T-helper 22 cell (primary cell): ENCODE measurements around the gene GABRE.

Source experiments
- DNase-seq: peaks from one replicate; pipeline ENCODE4 v3.0.0-alpha.2; 2020; ENCODE audit warnings: low read depth

GABRE gene

GRCh38 chrX:151974336-151975227 is at the start of gene GABRE:
GABRE (minus strand) TSS chrX:151974676; CDS start chrX:151974625, 51 bp downstream.
- DNase-seq, result no peak

GRCh38 chrX:152020888-152021287 is 46.4 kb upstream of the GABRE start:
- DNase-seq, result no peak

- DNase-seq, result no peak
Measured at GRCh38 chrX:151999813-152000212, 25.3 kb upstream of the GABRE start.

- no peak for DNase-seq
Measured at GRCh38 chrX:151997539-151997938, 23.1 kb upstream of the GABRE start.

GRCh38 chrX:151996347-151996746 is 21.9 kb upstream of the GABRE start:
- no peak for DNase-seq

- no peak for DNase-seq
Measured at GRCh38 chrX:151994476-151994875, 20.0 kb upstream of the GABRE start.

- no peak for DNase-seq
Measured at GRCh38 chrX:151988706-151989299, 14.3 kb upstream of the GABRE start.

GRCh38 chrX:151987108-151987507 is 12.6 kb upstream of the GABRE start:
- no peak for DNase-seq

GRCh38 chrX:151985955-151986354 is 11.5 kb upstream of the GABRE start:
- no peak for DNase-seq

- DNase-seq, result no peak
Measured at GRCh38 chrX:151985531-151985930, 11.1 kb upstream of the GABRE start.

GRCh38 chrX:151984902-151985301 is 10.4 kb upstream of the GABRE start:
- DNase-seq, result no peak

- DNase-seq, result no peak
Measured at GRCh38 chrX:151984328-151984727, 9.9 kb upstream of the GABRE start.

GRCh38 chrX:151983186-151983585 is 8.7 kb upstream of the GABRE start:
- no peak for DNase-seq

GRCh38 chrX:151982222-151982621 is 7.7 kb upstream of the GABRE start:
- no peak for DNase-seq

GRCh38 chrX:151981129-151981528 is 6.7 kb upstream of the GABRE start:
- DNase-seq, result no peak

- DNase-seq, result no peak
Measured at GRCh38 chrX:151977923-151978322, 3.4 kb upstream of the GABRE start.

- no peak for DNase-seq
Measured at GRCh38 chrX:151977009-151977408, 2.5 kb upstream of the GABRE start.

- DNase-seq, result no peak
Measured at GRCh38 chrX:151975736-151976275, 1.3 kb upstream of the GABRE start.

GRCh38 chrX:151975228-151975593 is 735 bp upstream of the GABRE start:
- DNase-seq, result no peak

- no peak for DNase-seq
Measured at GRCh38 chrX:151973851-151974335, 583 bp downstream of the GABRE start.

GRCh38 chrX:151973060-151973661 is 1.3 kb downstream of the GABRE start:
- DNase-seq, result no peak

- no peak for DNase-seq
Measured at GRCh38 chrX:151970661-151971060, 3.8 kb downstream of the GABRE start.

- DNase-seq, result no peak
Measured at GRCh38 chrX:151970027-151970426, 4.4 kb downstream of the GABRE start.
